WI38 (cell line): ENCODE measurements around the gene ASXL1.

Source experiments
- H3K4me3 ChIP-seq: 2 replicates; pipeline ENCODE4 v1.5.1; 2011; ENCODE audit warnings: low read depth, mild to moderate bottlenecking, control low read depth, low read length
- TF ChIP-seq, protein P1 (sequence below): IDR thresholded peaks from 2 replicates; pipeline ENCODE4 v1.5.1; 2012; ENCODE audit warnings: low read depth, mild to moderate bottlenecking, control low read depth, low read length

The ASXL1 gene

DNA sequence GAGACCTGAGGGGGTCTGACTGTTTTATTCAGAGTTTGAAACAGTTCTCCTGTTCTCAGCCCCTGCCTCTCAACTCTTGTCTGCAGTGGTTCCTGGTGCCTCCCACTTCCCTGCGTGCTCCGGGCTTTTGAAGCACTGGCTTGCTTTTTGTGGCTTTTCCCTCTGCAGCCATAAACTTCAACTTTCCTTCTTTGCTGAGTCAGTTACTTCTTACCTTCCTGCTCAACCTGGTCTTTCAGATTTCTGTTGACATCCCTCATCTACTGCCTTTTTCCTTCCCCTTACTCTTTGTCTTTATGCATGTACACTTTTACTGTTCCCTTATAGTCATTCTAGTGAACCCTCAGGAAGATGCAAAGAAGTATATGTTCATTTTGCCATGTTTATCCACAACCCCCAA is 57.4 kb downstream of the ASXL1 start:
- TF ChIP-seq, protein P1, sequence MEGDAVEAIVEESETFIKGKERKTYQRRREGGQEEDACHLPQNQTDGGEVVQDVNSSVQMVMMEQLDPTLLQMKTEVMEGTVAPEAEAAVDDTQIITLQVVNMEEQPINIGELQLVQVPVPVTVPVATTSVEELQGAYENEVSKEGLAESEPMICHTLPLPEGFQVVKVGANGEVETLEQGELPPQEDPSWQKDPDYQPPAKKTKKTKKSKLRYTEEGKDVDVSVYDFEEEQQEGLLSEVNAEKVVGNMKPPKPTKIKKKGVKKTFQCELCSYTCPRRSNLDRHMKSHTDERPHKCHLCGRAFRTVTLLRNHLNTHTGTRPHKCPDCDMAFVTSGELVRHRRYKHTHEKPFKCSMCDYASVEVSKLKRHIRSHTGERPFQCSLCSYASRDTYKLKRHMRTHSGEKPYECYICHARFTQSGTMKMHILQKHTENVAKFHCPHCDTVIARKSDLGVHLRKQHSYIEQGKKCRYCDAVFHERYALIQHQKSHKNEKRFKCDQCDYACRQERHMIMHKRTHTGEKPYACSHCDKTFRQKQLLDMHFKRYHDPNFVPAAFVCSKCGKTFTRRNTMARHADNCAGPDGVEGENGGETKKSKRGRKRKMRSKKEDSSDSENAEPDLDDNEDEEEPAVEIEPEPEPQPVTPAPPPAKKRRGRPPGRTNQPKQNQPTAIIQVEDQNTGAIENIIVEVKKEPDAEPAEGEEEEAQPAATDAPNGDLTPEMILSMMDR = no peak

DNA sequence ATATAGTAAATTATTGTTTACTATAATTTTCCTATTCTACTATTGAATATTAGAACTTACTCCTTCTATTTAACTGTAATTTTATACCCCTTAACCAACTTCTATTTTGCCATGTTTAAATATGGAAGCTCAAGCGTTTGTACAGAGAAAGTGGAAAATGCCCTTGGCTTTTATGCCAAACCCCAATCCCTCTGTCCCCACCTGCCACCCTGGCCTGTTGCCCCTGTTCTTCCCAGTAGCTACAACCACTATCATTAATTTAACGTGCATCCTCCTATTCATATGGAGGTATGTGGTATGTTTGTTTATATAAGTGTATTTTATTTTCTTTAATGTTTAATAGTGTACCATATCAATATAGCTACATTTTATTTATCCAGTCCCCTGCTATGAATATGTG is 58.1 kb downstream of the ASXL1 start:
- TF ChIP-seq, protein P1 = no peak
- H3K4me3 ChIP-seq = no peak overlapping the region

More for the DNA sequence above, 57.4 kb downstream of the ASXL1 start:
- no peak overlapping the region for H3K4me3 ChIP-seq

DNA sequence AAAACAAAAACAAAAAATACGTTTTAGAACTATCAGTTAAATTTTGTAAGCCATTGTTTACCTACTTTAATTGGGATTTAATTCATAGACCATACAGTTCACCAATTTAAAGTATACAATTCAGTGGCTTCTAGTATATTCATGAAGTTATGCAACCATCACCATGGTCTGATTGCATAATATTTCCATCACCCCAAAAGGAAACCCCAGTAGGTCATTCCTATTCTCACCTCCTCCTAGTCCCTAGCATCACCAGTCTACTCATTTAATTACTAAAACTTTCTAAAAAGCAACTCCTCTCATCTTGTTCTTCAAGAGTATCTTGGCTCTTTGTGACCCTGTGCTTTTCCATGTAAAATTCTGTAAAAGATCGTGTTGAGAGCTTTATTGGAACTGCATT is 60.2 kb downstream of the ASXL1 start:
- TF ChIP-seq, protein P1 = no peak
- H3K4me3 ChIP-seq = no peak overlapping the region

DNA sequence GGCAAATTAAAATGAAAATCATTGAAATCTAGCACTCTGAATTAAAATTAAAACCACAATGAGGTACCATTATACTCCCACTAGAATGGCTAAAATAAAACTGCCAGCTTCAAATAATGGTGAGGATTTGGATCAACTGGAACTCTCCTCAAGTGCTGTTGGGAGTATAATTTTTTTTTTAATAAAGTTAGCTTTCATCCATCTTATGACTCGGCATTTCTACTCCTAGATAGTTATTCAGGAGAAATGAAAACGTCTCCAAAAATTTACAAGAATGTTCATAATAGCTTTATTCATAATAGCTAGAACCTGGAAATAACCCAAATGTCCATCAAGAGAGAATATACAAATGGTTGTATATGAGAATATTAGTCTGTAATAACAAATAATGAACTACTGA is 63.2 kb downstream of the ASXL1 start:
- TF ChIP-seq, protein P1 = no peak
- no peak overlapping the region for H3K4me3 ChIP-seq

DNA sequence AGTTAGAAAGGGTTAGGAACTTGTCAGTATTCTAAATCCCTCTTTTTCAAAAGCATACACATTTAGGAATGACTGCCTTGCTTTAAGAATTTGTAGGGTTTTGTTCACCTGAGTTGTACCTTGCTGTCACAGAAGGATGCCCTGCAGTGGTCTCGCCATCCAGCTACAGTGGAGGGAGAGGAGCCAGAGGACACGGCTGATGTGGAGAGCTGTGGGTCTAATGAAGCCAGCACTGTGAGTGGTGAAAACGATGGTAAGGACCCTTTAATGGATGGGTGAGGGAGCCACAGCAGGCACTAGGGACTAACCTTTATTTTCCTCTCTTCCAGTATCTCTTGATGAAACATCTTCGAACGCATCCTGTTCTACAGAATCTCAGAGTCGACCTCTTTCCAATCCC is 69.9 kb downstream of the ASXL1 start:
- TF ChIP-seq, protein P1 = no peak
- H3K4me3 ChIP-seq = no peak overlapping the region

DNA sequence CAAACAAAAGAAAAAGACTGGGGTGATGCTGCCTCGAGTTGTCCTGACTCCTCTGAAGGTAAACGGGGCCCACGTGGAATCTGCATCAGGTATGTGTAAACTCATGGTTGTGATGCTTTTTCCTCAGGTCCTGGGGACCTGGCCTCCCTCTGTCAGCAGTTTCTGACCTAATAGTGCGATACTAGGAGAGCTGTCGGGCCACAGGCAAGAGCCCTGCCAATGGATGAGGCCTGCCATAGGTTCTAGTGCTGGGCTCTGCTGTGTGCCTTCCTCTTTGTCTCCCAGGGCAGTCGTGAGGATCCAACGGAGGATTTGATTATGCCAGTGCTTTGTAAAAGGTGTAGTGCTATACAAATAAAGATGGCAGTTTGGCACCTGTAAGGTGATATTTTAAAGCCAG is 71.2 kb downstream of the ASXL1 start:
- TF ChIP-seq, protein P1 = no peak
- H3K4me3 ChIP-seq = no peak overlapping the region

DNA sequence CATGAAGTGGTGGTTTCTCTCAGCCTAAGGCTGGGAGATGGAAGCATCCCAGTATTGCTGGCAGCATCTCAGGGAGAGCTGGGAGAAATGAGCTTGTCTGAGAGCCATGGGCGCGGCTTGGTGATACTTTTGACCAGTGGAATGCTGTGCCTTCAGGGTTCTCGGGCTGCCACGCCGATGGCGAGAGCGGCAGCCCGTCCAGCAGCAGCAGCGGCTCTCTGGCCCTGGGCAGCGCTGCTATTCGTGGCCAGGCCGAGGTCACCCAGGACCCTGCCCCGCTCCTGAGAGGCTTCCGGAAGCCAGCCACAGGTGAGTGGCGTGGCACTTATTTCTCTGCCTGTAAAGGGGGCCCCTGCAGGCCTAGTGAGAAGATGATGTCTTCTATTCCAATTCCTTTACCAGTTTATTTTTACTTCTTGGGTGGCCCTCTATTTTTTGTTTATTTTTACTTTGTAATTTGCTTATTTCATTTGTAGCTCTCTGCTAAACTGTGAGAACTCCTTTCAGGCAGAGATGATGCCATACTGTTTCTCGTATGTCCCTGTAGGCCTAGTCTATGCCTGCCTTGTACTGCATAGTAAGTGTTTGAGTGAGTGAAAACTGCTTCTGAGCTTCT is 71.7 kb downstream of the ASXL1 start:
- TF ChIP-seq, protein P1 = no peak
- H3K4me3 ChIP-seq = no peak overlapping the region
